ENCODE results near the gene ROCK2. TPM values are rescaled to one million over a fixed set of nuclear protein-coding genes. Genes with fewer than 3 reads are reported as not detected.

ROCK2 gene
- total RNA-seq, 1 experiment from 2014 or later, result 64.4 TPM

DNA sequence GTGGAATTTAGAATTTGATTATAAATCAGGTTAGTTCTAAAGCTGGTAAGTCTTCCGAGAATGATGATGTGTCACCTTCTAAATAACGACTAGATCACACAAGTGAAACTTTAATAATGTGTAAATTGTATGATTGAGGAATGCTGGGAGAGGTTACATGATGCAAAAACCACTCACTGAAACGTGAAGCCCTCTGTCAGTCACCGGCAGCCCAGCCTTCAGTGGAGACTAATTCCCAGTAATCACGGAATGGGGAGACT, 45.9 kb upstream of the ROCK2 start:
- Histone ChIP-seq H3K9me3 (no peaks in the 10 kb centered on the region), H3K4me3 (ENCODE audit: low read depth, low read length) (no peak overlapping the region), H3K27me3 (replicated peaks; ENCODE audit: control insufficient read depth, insufficient read depth, low read length) (no peaks in the 10 kb centered on the region), H3K36me3 (ENCODE audit: control insufficient read depth, insufficient read depth, low read length) (no peaks in the 10 kb centered on the region), H3K4me1 (peaks cover 26% of the 10 kb centered on the region)
- no peak for DNase-seq
- TF ChIP-seq, protein P1, sequence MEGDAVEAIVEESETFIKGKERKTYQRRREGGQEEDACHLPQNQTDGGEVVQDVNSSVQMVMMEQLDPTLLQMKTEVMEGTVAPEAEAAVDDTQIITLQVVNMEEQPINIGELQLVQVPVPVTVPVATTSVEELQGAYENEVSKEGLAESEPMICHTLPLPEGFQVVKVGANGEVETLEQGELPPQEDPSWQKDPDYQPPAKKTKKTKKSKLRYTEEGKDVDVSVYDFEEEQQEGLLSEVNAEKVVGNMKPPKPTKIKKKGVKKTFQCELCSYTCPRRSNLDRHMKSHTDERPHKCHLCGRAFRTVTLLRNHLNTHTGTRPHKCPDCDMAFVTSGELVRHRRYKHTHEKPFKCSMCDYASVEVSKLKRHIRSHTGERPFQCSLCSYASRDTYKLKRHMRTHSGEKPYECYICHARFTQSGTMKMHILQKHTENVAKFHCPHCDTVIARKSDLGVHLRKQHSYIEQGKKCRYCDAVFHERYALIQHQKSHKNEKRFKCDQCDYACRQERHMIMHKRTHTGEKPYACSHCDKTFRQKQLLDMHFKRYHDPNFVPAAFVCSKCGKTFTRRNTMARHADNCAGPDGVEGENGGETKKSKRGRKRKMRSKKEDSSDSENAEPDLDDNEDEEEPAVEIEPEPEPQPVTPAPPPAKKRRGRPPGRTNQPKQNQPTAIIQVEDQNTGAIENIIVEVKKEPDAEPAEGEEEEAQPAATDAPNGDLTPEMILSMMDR (IDR thresholded peaks at IDR 0.05; ENCODE audit: insufficient read depth in 1 of 2, low read depth in 1 of 2, low read length in 1 of 2, severe bottlenecking in 1 of 2, unreplicated experiment in 1 of 2), result no peak
- ChIA-PET CTCF (no interaction called here), POLR2A (no interaction called here)
- no peak overlapping the region for H3K27ac Mint-ChIP-seq (ENCODE audit: unreplicated experiment)
- no TSS peak for BruUV-seq (replicated peaks)
- H3K4me1 Mint-ChIP-seq (ENCODE audit: low read depth, unreplicated experiment), result no peaks in the 10 kb centered on the region
- intact Hi-C loops (cut with micrococcal nuclease; ENCODE audit: unreplicated experiment), result no loop called here
- H3K9me3 Mint-ChIP-seq (ENCODE audit: unreplicated experiment), result no peaks in the 10 kb centered on the region
- H3K27me3 Mint-ChIP-seq (ENCODE audit: insufficient read depth, unreplicated experiment), result no peaks in the 10 kb centered on the region
- H3K4me3 Mint-ChIP-seq (ENCODE audit: unreplicated experiment), result no peak overlapping the region
- no peaks in the 10 kb centered on the region for H3K36me3 Mint-ChIP-seq (ENCODE audit: insufficient read depth, unreplicated experiment)

DNA sequence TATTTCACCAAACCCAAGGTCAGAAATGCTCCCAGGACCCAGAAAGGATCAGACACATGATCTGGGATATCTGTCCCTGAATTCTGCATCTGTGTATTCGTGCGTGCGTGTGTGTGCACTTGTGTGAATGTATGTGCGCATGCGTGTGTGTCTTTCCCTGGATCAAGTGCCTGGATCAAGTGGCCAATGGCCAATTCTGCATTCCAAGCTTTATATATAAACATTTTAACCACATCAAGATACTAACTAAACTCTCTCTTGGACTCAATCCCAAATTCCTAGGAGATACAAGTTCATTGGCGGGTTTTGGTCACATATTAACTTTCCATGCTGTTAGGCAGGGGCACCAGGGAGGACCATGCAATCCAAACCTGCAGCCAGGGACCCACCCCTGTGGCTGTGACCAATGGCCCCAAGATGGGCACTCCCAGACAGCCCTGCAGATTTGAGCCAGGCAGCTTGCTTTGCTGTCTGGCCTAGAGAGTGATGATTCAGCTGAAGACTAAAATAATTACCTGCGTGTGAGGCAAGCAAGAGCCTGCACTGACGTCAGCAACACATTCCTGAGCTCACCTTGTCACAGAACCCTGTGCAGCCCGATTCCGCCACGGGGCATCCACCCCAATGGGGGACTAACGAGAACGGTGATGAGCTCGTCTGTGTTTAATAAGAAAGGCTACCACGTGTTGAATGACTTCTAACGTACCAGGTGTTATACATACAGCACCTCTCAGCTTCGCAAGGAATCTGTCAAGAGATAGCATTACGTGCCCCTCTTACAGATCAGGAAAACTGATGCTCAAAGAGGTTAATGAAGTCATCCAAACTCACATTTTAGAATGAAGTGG, 45.3 kb upstream of the ROCK2 start:
- no peaks in the 10 kb centered on the region for H3K9me3 Mint-ChIP-seq (ENCODE audit: unreplicated experiment)
- no peak overlapping the region for H3K4me3 ChIP-seq (ENCODE audit: low read depth, low read length)
- H3K36me3 ChIP-seq (ENCODE audit: control insufficient read depth, insufficient read depth, low read length), result no peaks in the 10 kb centered on the region
- no peaks in the 10 kb centered on the region for H3K27me3 Mint-ChIP-seq (ENCODE audit: insufficient read depth, unreplicated experiment)
- no peaks in the 10 kb centered on the region for H3K9me3 ChIP-seq
- H3K27ac Mint-ChIP-seq (ENCODE audit: unreplicated experiment), result no peak overlapping the region
- H3K36me3 Mint-ChIP-seq (ENCODE audit: insufficient read depth, unreplicated experiment), result no peaks in the 10 kb centered on the region
- no peak overlapping the region for H3K4me3 Mint-ChIP-seq (ENCODE audit: unreplicated experiment)
- H3K4me1 Mint-ChIP-seq (ENCODE audit: low read depth, unreplicated experiment), result no peaks in the 10 kb centered on the region
- no TSS peak for BruUV-seq (replicated peaks)
- no peaks in the 10 kb centered on the region for H3K27me3 ChIP-seq (replicated peaks; ENCODE audit: control insufficient read depth, insufficient read depth, low read length)
- ChIA-PET CTCF (no interaction called here), POLR2A (interaction anchor here (0.6 kb wide), 1 partner anchor 23 kb away, joined by 5 read pairs; no protein-coding TSS in a partner anchor)
- DNase-seq, result no peak
- intact Hi-C loops (cut with micrococcal nuclease; ENCODE audit: unreplicated experiment), result no loop called here
- H3K4me1 ChIP-seq, result peaks cover 30% of the 10 kb centered on the region
- TF ChIP-seq, protein P1 (IDR thresholded peaks at IDR 0.05; ENCODE audit: insufficient read depth in 1 of 2, low read depth in 1 of 2, low read length in 1 of 2, severe bottlenecking in 1 of 2, unreplicated experiment in 1 of 2), result no peak

DNA sequence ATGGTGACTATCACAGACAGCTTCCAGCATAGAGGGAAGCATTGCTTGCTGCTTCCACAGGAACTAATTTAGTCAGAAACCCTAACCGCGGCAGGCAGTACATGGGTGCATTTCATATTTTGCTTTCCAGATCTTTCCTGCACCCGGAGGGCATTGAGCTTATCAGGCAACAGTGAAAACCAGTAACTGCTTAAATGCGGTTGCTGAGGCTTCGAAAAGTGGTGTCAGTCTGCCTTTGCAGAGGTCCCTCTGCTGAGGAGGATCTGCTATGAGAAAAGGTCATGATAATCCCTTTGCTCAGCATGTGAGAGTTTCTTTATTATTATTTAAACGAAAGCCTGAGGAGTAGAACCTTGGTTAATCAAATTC, 44.6 kb upstream of the ROCK2 start:
- ChIA-PET POLR2A (interaction anchor here (0.6 kb wide), 1 partner anchor 22 kb away, joined by 5 read pairs; no protein-coding TSS in a partner anchor), CTCF (no interaction called here)
- TF ChIP-seq, protein P1 (IDR thresholded peaks at IDR 0.05; ENCODE audit: insufficient read depth in 1 of 2, low read depth in 1 of 2, low read length in 1 of 2, severe bottlenecking in 1 of 2, unreplicated experiment in 1 of 2), result no peak
- H3K4me3 ChIP-seq (ENCODE audit: low read depth, low read length), result no peak overlapping the region
- no peaks in the 10 kb centered on the region for H3K36me3 Mint-ChIP-seq (ENCODE audit: insufficient read depth, unreplicated experiment)
- H3K9me3 Mint-ChIP-seq (ENCODE audit: unreplicated experiment), result no peaks in the 10 kb centered on the region
- peaks cover 30% of the 10 kb centered on the region for H3K4me1 ChIP-seq
- H3K36me3 ChIP-seq (ENCODE audit: control insufficient read depth, insufficient read depth, low read length), result no peaks in the 10 kb centered on the region
- no peak overlapping the region for H3K4me3 Mint-ChIP-seq (ENCODE audit: unreplicated experiment)
- no peaks in the 10 kb centered on the region for H3K9me3 ChIP-seq
- no peaks in the 10 kb centered on the region for H3K27me3 ChIP-seq (replicated peaks; ENCODE audit: control insufficient read depth, insufficient read depth, low read length)
- intact Hi-C loops (cut with micrococcal nuclease; ENCODE audit: unreplicated experiment), result no loop called here
- H3K27me3 Mint-ChIP-seq (ENCODE audit: insufficient read depth, unreplicated experiment), result no peaks in the 10 kb centered on the region
- BruUV-seq (replicated peaks), result no TSS peak
- no peaks in the 10 kb centered on the region for H3K4me1 Mint-ChIP-seq (ENCODE audit: low read depth, unreplicated experiment)
- DNase-seq, result no peak
- H3K27ac Mint-ChIP-seq (ENCODE audit: unreplicated experiment), result no peak overlapping the region
